ENCODE results near the gene RC3H1.

DNA sequence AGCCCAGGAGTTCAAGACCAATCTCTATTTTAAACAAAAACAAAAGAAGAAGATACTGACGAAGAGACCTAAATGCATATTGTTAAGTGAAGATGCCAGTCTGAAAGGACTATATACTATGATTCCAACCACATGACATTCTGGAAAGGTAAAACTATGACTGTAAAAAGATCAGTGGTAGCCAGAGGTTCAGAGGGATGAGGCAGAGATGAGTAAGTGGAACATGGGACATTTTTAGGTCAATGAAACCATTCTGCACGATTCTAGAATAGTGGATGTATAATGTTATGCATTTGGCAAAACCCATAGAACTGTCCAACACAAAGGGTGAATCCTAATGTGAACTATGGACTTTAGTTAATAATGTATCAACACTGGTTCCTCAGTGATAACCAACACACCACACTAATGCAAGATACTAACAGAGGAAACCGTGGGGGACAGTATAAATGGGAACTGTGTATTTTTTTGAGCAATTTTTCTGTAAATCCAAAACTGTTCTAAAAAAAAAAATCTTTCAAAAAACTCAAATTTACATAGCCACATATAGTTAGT, 8.2 kb downstream of the RC3H1 start:
- TF ChIP-seq, protein P1, sequence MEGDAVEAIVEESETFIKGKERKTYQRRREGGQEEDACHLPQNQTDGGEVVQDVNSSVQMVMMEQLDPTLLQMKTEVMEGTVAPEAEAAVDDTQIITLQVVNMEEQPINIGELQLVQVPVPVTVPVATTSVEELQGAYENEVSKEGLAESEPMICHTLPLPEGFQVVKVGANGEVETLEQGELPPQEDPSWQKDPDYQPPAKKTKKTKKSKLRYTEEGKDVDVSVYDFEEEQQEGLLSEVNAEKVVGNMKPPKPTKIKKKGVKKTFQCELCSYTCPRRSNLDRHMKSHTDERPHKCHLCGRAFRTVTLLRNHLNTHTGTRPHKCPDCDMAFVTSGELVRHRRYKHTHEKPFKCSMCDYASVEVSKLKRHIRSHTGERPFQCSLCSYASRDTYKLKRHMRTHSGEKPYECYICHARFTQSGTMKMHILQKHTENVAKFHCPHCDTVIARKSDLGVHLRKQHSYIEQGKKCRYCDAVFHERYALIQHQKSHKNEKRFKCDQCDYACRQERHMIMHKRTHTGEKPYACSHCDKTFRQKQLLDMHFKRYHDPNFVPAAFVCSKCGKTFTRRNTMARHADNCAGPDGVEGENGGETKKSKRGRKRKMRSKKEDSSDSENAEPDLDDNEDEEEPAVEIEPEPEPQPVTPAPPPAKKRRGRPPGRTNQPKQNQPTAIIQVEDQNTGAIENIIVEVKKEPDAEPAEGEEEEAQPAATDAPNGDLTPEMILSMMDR (IDR thresholded peaks at IDR 0.05; ENCODE audit: low read length) = no peak
- TF ChIP-seq EZH2 (optimal IDR thresholded peaks at IDR 0.05; ENCODE audit: low read depth, low read length) = no peak
- no peak for TF ChIP-seq EZH2phosphoT487 (IDR thresholded peaks at IDR 0.05; ENCODE audit: low read length)

Measured in MM.1S (cell line).